Skin epidermis (tissue), 12 donors: Measurements from ENCODE around the gene EHD4.

Source experiments
- H3K27ac ChIP-seq, 21 experiments: fragments of 200-600 bp; sonication (generic) in 11 of 21; one replicate each; pipeline ENCODE4 v1.5.0; 2020; ENCODE audit warnings: mild to moderate bottlenecking in 3 of 21, inconsistent platforms in 2 of 21, moderate library complexity in 2 of 21
- H3K4me3 ChIP-seq, 7 experiments: fragments of 200-600 bp; sonication (generic) in 2 of 7; one replicate each; pipeline ENCODE4 v1.5.0; 2020; ENCODE audit warnings: inconsistent platforms in 2 of 7, mild to moderate bottlenecking in 2 of 7, moderate library complexity in 1 of 7

Gene EHD4

GRCh38 chr15:41972253-41973242, at the start of gene EHD4:
TSS of gene EHD4 (minus strand) at chr15:41972557. CDS start at chr15:41972494, 63 bp downstream.
- peak within 1 kb of the TSS; percentile 77 to 96 (median 88) for H3K4me3 ChIP-seq
- H3K27ac ChIP-seq: peak within 1 kb of the TSS; percentile 63 to 96 (median 90)

GRCh38 chr15:42021593-42021992, 49.2 kb upstream of the EHD4 start:
- H3K4me3 ChIP-seq: no peak overlapping the region
- peak overlapping the region in 19 of 21 experiments; percentile 12 to 84 (median 74) for H3K27ac ChIP-seq

- peak within 1 kb of the TSS in 19 of 21 experiments; percentile 12 to 84 (median 76) for H3K27ac ChIP-seq
- H3K4me3 ChIP-seq: peak within 1 kb of the TSS; percentile 10 to 35 (median 25)
Measured at GRCh38 chr15:42020713-42021273, 48.4 kb upstream of the EHD4 start, which contains the start of gene PLA2G4E. TSS of gene PLA2G4E (minus strand) at chr15:42021042. CDS start at chr15:42021030, 12 bp downstream.

GRCh38 chr15:42018306-42019224, 46.2 kb upstream of the EHD4 start:
- H3K27ac ChIP-seq: peak overlapping the region in 10 of 21 experiments; percentile 25 to 84 (median 76)
- H3K4me3 ChIP-seq: peak overlapping the region in 5 of 7 experiments; percentile 8 to 35 (median 30)

DNA sequence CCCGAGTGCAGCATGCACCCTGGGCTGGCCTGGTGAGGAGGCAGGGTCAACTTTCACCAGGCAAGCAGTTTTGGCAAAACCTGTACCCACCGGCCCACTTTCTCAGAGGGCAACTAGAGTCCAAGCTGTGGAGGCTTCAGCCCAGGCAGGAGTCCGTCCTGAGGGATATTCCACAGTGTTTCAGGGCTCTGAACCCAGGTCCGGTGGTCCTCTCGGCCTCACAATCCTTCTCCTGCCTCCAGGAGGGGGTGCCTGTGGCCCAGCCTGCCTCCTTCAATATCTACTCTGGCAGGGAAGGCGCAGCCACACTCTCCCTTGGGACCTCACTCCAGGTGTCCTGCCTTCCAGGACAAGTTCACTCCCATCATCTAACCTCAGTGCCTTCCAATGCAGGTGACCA, 44.6 kb upstream of the EHD4 start:
- no peak overlapping the region for H3K4me3 ChIP-seq
- H3K27ac ChIP-seq: no peak overlapping the region

DNA sequence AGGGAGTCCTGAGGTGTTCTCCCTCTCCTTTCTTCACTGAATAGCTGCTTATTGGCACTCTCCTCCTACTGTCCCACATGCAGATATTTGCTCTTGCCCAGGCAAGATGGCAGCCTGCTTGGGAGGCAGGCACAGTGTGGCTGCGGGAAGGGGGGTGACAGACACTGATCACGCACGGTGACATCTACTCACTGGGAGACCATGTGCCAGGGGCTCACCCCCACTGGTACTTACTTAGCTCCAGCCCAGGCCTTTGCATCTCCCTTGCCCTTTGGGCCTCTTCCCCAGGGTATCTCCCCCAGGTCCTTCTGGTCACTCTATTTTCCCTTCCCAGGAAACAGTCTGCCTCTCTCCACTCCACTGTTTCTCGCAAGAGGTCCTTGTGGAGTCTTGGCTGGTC, 42.0 kb upstream of the EHD4 start:
- H3K4me3 ChIP-seq: no peak overlapping the region
- H3K27ac ChIP-seq: no peak overlapping the region

GRCh38 chr15:42012928-42013482, 40.6 kb upstream of the EHD4 start:
- Histone ChIP-seq H3K4me3 (no peak overlapping the region), H3K27ac (peak overlapping the region in 4 of 21 experiments; percentile 3 to 78 (median 28))

GRCh38 chr15:42012241-42012640, 39.9 kb upstream of the EHD4 start:
- Histone ChIP-seq H3K4me3 (no peak overlapping the region), H3K27ac (peak overlapping the region in 6 of 21 experiments; percentile 23 to 78 (median 63))

GRCh38 chr15:42011074-42011473, 38.7 kb upstream of the EHD4 start:
- peak overlapping the region in 18 of 21 experiments; percentile 3 to 78 (median 42) for H3K27ac ChIP-seq
- H3K4me3 ChIP-seq: no peak overlapping the region

DNA sequence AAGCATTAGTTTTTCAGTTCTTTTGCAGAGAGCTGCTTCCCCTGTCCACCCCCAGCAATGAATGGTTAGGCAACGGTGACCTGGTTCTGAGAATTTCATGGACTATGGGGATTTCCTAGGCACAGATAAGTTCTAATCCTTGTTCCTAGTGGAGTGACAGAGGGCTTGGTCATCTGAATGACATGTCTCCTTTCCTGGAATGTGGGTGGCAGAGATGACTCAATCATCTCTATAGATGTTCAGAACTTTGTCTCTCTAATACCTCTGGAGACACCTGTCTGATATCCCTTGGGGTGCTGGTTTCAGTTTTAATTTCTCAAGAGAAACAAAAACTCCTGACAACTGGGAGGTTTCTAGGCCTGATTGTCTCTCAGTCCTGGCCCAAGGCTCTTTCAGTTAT, 38.1 kb upstream of the EHD4 start:
- Histone ChIP-seq H3K27ac (peak overlapping the region in 15 of 21 experiments; percentile 2 to 78 (median 51)), H3K4me3 (no peak overlapping the region)

GRCh38 chr15:42009474-42009873, 37.1 kb upstream of the EHD4 start:
- Histone ChIP-seq H3K27ac (no peak overlapping the region), H3K4me3 (no peak overlapping the region)

- H3K27ac ChIP-seq: no peak overlapping the region
- no peak overlapping the region for H3K4me3 ChIP-seq
Measured at GRCh38 chr15:42009022-42009421, 36.7 kb upstream of the EHD4 start.

DNA sequence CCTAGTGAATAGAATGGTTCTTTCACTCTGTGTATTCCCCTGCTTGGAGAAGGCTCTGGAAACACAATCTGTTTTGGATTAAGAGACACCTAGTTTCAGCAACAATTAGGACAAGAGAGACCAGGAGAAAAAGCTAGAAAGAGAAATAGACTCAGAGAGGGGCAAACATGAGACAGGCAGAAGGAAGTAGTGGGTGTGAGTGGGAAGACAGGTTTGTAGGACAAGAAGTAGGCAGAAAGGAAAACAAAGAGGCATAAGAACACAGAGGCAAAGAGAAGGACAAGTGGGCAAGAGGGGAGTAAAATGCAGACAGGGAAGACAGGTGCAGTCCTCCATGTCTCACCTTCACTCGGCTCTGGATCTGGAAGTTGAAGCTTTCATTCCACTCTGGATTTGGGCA, 35.0 kb upstream of the EHD4 start:
- Histone ChIP-seq H3K27ac (no peak overlapping the region), H3K4me3 (no peak overlapping the region)

GRCh38 chr15:42002333-42002732, 30.0 kb upstream of the EHD4 start:
- Histone ChIP-seq H3K27ac (no peak overlapping the region), H3K4me3 (no peak overlapping the region)

GRCh38 chr15:42001236-42001635, 28.9 kb upstream of the EHD4 start:
- no peak overlapping the region for H3K27ac ChIP-seq
- no peak overlapping the region for H3K4me3 ChIP-seq

DNA sequence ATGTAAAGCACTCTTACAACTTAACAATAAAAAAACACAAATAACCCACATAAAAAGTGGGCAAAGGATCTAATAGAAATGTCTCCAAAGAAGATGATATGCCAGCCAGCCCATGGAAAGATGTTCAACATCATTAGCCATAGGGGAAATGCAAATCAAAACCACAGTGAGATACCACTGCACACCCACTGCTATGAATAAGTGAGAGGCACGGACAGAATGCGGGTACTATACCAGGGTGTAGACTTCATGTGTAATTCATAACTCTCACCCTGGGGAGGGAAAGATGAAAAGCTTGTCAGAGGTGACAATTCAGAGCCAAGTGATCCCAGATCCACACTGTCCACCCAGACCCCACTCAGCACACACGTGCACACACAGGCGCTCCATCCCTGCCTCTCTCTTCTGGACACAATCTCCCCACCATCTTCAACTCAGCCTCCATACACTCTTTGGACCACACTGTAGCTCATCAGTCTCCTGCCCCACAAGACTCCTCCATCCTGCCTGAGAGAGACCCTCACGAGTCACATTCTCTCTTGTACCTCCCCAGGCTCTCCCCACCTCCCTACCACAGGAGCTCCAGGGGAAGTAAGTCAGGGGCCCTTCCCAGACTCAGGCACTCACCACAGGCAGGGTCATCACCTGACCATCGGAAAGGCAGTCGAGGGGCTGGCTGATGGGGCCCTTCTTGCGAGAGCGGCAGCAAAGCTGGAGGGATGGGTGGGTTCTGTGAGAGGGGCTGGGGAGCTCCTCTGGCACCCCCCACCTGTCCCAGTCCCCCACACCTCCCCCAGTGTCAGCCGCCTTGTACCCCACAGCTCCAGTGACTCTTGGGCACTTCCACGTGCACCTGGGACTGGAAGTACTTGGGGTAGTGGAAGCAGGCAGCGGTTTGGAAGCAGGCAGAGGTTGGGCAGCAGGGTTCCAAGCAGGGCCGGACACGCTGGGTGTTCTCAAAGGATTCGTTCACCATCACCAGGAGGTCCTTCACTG, 27.2 kb upstream of the EHD4 start:
- no peak overlapping the region for H3K27ac ChIP-seq

DNA sequence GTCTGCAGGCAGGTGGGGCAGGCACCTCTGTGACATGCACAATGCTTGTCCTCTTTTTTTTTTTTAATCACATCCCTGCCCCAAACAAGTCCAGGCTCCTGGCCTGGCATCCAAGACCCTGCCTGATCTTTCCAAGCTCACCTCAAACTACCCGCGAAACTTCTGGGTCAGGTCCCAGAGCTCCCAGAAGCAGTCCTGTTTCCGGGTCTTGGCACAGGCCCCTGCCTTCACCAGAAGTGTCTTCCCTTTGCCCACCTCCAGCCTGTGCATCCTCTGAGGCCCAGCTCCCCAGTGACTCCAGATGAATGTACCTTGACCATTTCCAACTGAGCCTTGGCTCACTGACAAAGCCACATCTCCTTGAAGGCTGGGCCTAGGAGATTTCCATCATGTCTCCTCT, 25.5 kb upstream of the EHD4 start:
- no peak overlapping the region for H3K27ac ChIP-seq

More for the DNA sequence above, 27.2 kb upstream of the EHD4 start:
- no peak overlapping the region for H3K4me3 ChIP-seq

More for the DNA sequence above, 25.5 kb upstream of the EHD4 start:
- no peak overlapping the region for H3K4me3 ChIP-seq
